Activated CD4-positive, CD25-positive, alpha-beta regulatory T cell treated with anti-CD3 and anti-CD28 coated beads, Interleukin-2, amount 50 U/mL, for 24 hours (primary cell): ENCODE results near the gene OR2H1.
A peak's percentile ranks its signal among the peaks of the same experiment; 100 is the strongest.
"Not testable (repeated sequence)": the region's sequence is repeated elsewhere in the genome, so short reads cannot be mapped to it uniquely, and the experiment has no call there.

Experiments
- ATAC-seq, 2 donors: fragments of 150-1000 bp; cut with Tn5 transposase; one replicate each; pipeline ENCODE4 v1.10.0; 2021; ENCODE audit warnings: mild to moderate bottlenecking in 1 of 2, moderate library complexity in 1 of 2

The OR2H1 gene

DNA sequence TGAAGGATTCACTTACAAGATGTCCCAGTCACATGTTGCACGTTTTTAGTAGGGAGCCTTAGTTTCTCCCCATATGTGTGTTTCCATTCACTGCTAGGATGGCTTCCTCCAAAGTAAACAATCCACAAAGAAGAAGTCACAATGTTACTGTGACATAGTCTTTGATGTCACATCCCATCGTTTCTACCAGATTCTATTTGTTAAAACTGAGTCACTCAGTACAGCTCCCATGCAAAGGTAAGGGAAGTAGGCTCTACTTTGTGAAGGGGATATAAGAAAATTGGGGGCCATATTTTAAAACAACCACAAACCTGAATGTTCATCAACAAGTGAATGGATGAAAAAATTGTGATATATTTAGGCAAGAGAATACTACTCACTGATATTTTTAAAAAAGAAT lies at the start of gene OR2H1, which contains the start of gene OR11A1:
Gene OR2H1 (plus strand): TSS at position 185 of the 400 bp plus-strand sequence. CDS start 4,615 bp downstream, outside the sequence.
Gene OR11A1 (minus strand): TSS at position 101 of the 400 bp plus-strand sequence. CDS start 29,430 bp downstream, outside the sequence.
- ATAC-seq: no peak

DNA sequence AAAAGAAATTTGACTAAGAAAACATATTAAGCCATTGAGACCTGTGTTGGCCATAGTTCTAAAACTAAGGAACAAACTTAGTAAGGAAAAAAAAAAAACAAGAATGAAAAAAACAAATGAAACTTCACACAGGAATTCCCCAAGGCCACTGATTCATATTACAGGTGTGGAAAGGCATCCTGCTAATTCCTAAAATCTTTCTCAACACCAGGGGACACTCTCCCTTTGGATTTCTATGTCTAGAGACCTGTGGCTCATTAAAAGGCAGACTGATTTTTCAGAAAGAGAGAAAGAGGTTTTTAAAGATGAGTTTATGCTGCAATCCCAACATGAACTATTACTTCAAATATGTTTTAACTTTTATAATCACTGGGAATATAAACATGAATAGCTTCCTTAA lies 42.4 kb upstream of the OR2H1 start, which contains the start of gene OR12D1:
Gene OR12D1 (plus strand): TSS at position 341 of the 400 bp plus-strand sequence.
- ATAC-seq: no peak

DNA sequence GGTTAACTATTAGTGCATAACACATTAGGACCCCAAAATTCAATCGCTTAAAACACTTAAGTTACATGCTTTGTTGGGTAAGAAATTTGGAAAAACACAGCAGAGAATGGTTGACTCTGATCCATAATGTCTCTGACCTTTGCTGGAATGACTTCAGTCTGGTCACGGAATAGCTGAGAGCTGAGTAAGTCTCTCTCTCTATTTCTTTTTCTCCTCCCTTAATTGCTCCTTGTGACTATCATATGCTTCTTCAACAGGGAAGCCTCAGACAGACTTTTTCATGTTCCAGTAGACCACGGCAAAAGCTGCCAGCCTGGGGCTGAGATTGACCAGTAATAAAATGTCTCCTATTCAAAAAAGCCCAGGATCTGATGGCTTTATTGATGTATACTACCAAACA lies 37.4 kb upstream of the OR2H1 start:
- ATAC-seq: no peak

DNA sequence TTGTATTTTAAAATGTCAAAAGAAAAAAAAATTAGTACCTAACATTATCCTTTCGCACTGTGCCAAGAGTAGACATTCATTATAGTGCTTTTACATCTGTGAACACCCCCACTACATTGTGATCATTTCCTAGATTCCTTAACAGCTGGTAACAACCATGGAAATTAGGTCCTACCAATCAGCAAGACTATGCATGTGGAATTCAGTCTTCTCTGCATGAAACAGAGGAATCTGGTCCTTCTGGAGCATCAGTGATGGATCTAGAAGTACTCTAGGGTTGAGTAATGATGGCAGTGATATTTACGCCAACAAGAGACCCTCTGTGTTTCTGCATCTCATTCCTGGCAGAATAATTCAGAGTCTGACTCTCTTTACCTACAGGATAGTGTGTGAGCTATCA lies 32.8 kb upstream of the OR2H1 start:
- ATAC-seq: no peak

DNA sequence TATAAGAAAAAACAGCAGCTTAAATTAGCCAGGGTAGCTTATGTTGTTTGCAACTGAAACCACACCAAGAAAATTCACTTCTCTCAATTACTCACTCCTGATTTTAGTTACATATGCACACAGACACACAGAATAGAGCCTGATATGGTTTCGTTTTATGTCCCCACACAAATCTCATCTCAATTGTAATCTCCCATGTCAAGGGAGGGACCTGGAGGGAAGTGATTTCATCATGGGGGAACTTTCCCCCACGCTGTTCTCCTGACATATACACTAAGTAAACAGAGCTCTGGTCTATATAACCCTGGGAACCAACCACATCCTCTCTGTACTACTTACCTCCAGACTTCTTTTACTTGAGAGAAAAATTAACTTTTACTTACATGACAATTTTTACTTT lies 32.4 kb upstream of the OR2H1 start:
- peak in 1 of 2 donors; percentile 45 for ATAC-seq

DNA sequence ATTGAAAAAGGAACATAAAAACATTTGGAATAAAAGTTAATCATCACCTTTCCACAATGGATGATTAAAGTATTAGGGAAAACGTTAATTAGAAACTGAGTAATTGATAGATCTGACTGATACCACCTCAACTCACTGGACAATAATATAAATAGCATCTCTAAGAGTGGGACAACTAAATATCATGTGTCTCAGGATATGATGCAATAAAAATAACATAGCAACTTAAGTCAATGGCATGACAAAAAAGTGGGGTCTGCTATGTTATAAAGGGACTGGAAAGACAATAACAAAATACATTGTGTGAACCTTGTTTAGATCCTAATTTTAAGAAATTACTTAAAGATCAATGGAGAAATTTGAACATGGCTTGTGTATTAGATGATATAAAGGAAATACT lies 31.9 kb upstream of the OR2H1 start:
- no peak for ATAC-seq

DNA sequence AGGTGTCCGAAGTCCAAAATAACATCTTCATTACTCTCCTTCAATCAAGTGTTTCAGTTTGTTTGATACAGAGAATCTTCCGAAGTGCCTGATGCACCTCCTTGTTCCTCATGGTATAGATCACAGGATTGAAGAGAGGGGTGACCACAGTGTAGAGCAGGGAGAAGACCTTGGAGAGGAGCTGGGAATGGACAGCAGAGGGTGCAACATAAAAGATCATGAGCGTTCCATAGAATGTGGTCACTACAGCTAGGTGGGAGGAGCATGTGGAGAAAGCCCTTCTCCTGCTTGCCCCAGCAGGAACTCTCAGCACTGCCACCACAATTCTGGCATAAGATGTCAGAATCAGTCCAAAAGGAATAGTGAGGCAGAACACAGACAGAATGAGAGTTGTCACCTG lies 30.3 kb upstream of the OR2H1 start:
- no peak for ATAC-seq

DNA sequence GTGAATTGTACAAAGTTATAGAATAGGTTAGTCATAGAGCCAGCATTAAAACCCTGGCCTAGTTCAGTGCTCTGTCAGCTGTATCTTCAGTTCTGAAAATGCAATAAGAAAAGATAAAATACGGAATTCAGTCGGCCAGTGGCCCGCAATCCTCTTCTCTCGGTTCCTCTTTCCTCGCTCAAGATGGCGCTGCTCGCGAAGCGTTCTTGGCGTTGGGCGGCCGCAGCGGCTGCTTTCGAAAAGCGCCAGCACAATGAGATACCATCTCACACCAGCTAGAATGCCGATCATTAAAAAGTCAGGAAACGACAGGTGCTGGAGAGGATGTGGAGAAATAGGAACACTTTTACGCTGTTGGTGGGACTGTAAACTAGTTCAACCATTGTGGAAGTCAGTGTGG lies 20.2 kb upstream of the OR2H1 start:
- ATAC-seq: not testable (repeated sequence)

DNA sequence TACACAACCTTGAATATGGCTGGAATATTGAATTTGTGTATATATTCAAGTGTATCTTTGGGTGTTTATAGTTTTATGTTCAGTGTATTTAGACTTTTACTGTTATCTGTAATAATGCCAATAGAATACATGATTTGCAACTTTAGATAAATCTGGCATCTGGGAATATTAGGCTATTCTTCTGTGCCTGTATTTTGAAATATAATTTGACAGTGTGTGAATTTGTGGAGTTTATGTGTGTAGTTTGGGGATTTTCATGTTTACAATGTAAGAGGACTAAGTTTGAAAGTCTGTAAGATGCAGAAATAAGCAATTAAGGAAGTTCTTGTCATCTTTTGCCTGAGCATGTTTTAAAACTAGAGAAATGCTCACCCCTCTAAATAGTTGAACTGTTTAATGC lies 17.9 kb upstream of the OR2H1 start, which contains the start of gene OR10C1:
Gene OR10C1 (plus strand): TSS at position 301 of the 400 bp plus-strand sequence. CDS start 710 bp downstream, outside the sequence.
- ATAC-seq: no peak

DNA sequence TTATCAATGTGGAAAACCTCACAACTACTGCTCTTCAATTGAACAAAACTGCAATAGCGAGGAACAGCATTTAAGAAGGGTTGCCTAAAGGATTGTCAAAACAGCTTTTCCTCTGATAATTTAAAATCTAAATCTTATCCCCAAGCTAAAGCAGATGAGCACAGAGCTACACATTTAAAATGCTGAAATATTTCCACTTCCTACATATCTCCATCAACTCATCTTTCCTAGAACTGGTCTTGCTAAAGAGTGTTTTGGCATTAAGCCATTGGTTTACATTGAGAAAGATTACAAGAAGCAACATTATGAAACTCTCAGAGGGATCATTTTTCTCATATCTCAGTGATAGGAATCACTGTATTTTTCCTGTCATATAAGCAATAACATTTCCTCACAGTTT lies 14.2 kb upstream of the OR2H1 start:
- ATAC-seq: no peak

DNA sequence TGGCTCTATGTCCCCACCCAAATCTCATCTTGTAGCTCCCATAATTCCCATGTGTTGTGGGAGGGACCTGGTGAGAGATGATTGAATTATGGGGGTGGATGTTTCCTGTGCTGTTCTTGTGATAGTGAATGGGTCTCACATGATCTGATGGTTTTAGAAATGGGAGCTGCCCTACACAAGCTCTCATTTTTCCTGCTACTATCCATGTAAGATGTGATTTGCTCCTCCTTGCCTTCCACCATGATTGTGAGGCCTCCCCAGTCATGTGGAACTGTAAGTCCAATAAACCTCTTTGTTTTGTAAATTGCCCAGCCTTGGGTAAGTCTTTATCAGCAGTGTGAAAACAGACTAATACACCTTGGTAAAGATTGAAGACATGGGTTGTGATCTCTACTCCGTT lies 12.9 kb upstream of the OR2H1 start:
- not testable (repeated sequence) for ATAC-seq

DNA sequence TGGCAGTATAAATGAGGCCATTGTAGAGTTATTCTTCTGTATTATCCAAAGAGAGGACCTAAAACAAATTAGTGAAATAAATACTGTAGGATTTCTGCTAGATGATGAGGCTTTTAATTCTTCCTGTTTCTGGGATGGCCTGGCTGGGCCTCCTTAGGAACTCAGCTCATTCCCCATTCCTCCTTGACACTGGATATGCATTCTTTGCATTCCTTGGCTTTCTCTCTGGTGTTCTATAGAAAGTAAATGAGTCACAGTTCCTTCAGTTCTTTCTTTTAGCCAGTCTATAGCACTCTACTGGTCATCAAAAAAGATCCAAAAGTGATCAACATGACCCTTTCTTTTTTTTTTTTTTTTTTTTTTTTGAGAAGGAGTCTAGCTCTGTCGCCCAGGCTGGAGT lies 9.3 kb upstream of the OR2H1 start:
- ATAC-seq: no peak

DNA sequence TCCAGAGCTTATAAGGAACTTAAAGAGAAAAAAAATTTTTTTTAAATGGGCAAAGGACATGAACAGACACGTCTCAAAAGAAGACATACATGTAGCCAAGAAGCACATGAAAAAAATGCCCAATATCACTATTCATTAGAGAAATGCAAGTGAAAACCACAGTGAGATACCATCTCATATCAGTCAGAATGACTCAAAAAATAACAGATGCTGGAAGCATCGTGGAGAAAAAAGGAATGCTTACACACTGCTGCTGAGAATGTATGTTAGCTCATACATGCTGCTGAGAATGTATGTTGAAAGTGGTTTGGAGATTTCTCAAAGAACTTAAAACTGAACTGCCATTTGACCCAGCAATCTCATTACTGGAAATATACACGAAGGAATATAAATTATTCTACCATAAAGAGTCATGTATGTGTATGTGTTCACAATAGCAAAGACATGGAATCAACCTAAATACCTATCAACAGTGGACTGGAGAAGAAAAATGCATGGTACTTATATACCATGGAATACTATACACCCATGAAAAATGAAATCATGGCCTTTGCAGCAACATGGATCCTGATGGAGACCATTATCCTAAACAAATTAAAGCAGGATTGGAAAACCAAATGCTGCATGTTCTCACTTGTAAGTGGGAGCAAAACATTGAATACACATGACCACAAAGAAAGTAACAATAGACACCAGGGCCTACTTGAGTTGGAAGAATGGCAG lies 5.3 kb upstream of the OR2H1 start:
- ATAC-seq: no peak

DNA sequence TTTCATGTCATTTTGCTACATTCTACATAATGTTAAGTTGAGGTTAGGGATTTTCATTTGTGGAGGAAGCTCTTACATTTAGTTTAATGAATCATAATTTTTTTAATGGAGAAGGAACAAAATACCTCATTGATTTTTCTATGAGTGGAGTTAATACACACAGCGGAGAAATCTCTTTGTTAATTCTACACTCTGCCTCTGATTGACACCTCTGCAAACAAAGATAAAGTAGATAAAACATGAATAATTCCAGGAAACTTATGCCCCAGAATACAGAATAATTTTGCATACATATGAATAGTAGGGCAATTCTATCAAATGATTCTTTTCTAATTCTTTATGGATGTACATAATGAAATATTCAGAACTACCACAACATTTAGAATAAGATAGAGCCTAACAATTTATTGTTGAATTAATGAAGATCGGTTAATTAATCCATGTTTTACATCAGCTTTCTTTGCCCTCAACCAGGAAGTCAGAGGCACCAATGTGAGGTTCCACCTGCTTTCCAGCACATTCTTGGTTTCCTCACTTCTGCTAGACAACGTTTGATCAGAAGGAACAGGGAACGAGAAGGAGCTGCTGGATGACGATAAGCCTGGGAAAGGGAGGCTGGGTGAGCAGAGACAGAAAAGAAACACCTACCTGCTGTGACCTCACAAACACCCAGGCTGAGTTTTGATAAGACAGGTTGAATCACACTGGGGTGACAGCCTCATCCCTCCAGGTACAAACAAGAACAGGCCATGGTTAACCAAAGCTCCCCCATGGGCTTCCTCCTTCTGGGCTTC lies 4.3 kb downstream of the OR2H1 start:
- ATAC-seq: no peak

DNA sequence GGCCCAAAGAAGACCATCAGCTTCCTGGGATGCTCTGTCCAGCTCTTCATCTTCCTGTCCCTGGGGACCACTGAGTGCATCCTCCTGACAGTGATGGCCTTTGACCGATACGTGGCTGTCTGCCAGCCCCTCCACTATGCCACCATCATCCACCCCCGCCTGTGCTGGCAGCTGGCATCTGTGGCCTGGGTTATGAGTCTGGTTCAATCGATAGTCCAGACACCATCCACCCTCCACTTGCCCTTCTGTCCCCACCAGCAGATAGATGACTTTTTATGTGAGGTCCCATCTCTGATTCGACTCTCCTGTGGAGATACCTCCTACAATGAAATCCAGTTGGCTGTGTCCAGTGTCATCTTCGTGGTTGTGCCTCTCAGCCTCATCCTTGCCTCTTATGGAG lies 5.1 kb downstream of the OR2H1 start:
- ATAC-seq: no peak

DNA sequence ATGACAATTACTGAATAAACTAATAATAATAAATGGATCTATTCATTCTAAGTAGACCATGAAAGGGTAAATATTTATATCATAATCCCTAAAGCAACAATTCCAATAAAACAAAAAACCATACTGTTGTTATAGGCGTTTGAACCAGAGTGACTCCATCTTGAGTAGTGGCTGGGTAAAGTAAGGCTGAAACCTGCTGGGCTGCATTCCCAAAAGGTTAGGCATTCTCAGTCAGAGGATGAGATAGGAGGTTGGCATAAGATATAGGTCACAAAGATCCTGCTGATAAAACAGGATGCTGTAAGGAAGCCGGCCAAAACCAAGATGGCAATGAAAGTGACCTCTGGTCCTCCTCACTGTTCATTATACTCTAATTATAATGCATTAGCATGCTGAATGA lies 8.3 kb downstream of the OR2H1 start:
- no peak for ATAC-seq

DNA sequence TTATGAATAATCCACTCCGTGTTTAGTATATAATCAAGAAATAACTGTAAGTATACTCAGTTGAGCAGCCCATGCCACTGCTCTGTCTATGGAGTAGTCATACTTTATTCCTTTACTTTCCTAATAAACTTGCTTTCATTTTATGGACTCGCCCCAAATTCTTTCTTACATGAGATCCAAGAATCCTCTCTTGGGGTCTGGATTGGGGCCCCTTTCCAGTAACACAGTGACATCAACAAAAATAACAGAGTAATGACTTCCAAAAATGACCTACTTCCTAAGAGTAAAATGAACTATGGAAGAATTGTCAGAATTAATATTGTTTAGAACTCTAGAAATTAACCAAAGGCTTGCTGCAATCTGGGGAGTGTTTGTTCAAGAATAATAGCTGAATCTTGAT lies 8.8 kb downstream of the OR2H1 start:
- no peak for ATAC-seq

DNA sequence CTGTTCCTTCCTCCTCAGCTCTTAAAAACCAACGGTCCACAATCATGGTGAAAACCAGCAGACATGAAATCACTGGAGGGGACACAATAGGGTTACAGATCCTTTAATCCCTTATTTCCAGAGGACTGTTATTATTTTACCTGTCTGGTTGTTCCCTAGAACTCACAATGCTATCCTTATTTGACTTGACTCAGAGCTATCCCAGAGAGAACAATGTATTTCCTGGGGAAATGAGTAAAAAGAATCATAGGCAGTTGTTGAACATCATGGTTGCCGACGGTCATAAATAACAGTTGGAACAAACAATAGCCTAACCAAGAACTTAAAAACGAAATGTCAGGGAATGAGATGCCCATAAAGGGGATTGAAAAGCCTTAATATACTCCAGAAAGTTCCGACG lies 9.3 kb downstream of the OR2H1 start:
- no peak for ATAC-seq

DNA sequence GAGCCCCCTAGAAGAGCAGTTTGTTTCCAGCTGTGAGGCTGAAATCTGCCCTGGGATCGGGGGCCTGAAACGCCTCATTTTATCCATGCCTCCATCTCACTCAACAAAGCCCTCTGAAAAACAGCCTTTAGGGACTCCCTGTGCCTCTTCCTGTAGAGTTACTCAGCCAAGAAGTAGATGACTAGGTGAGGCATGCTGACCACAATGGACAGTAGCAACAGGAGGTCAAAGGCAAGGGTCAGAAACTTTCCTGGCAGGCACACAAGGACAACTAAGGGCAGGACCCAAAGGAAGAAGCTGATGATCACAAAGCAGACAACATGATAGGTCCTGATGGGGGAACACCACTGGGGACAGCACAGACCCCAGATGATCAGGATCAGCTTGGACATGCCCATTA lies 18.0 kb downstream of the OR2H1 start:
- no peak for ATAC-seq

DNA sequence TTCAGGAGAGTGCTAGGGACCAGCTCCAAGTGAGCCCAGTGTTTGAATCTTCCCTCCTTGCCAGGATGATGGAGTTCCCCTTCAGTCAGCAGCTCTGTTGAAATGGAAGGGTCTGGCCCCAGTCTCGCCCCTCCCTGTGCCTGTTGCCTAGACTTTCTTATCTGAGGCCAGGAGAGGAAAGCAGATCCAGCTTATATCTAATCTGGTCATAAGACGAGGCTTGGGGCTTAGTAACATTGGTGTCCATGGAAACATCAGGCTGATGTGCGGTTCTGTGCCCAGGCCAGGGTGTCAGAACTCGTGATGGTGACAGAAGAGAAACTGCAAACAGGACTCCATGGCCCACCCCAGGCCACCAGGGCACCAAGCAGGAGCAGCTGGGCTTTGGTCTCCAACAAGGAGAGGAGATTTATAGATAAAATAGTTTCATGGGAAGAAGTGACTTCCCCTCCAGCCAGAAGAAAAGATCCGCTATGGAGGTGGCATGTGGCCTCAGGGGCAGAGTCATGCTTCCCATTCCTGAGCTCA lies 21.0 kb downstream of the OR2H1 start:
- ATAC-seq: no peak

DNA sequence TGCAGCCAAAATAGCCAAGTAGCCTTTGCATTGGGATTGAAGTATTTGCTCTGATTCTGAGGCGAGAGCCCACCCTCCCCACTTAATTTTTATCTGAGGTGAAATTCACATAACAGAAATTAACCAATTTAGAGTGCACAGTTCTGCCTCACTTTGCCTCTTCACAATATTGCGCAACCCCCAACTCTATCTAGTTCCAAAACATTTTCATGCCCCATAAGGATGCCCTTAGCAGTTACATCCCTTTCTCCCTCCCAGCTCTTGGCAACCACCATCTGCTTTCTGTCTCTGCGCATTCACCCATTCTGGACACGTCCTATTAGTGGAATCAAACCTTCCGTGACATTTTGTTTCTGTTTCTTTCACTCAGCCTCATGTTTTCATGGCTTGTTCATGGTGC lies 21.8 kb downstream of the OR2H1 start:
- ATAC-seq: no peak

DNA sequence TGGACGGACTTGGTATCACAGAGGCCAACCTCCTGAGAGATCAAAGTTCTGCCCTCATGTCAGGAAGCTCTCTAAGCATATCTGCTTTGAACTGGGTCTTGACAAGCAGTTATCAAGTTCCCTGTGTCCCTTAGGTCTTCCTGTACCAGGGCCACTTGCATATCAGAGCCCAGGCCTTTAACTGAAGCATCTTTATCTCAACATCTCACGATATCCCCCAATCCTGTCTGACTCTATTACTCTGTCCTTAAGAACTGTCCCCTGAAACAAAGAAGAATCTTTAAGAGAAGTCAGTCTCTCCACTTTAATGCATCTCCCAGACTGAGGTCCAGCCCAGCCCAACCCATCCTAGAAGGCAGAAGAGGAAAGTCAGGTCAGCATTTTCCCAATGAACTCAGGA lies 22.6 kb downstream of the OR2H1 start:
- ATAC-seq: no peak

DNA sequence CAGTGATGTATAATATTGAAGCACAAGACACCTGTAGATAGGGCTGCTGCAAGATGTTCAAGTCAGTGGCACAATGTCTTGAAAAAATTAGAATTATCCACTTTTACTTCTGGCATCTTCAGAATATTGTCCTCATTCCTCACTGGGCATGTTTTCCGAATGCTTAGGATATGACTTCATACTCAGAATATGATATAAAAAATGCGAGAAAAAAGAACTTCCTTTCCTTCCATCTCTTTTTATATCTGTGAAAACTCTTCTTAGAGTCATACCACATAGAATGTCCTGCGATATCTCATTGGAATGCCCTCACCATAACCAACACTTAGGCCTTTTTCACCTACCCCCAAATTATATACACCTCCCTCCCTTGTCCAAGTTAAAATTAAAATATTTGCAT lies 26.2 kb downstream of the OR2H1 start:
- no peak for ATAC-seq

DNA sequence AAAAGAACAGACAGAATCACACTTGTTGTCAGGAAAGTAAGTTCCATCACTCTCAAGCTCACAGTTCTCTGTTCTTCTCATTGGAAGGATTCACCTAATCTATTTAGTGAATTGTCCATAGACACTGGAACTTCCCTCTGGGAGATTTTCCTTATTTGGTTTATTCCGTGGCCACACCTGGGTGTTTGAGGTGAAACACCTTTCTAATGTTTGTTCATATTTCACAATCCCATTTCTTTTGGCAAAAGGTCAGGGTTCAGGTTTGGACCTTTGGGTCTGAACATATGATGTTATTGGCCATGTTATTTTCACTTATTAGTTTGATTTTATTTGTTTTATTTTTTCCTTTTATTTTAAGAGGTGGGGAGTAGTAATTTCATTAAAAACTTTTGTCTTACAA lies 26.8 kb downstream of the OR2H1 start:
- ATAC-seq: no peak
